GM23338 (cell line): Measurements from ENCODE around the gene KATNAL2.

Experiments used
- CTCF ChIP-seq, 2 experiments: fragments of 200-600 bp in 1 of 2; sonication (generic) in 1 of 2; conservative IDR thresholded peaks; 2 replicates each; pipeline versions ENCODE4 v1.5.1 to v1.6.1; 2016 to 2017; ENCODE audit warnings: antibody characterized with exemption in 2 of 2, low read depth in 2 of 2, mild to moderate bottlenecking in 2 of 2, moderate library complexity in 1 of 2
- NANOG ChIP-seq: IDR thresholded peaks from 2 replicates; pipeline ENCODE4 v1.6.1; 2016; ENCODE audit warnings: antibody characterized with exemption, borderline replicate concordance
- REST ChIP-seq: IDR thresholded peaks from one replicate; pipeline ENCODE4 v1.6.1; 2018; ENCODE audit warnings: antibody characterized with exemption; ENCODE audit not compliant: unreplicated experiment

- TF ChIP-seq CTCF (conservative IDR thresholded peaks at IDR 0.05; ENCODE audit: low read depth in 2 of 2) (no peak), NANOG (no peak), REST (no peak)
Measured at GRCh38 chr18:46886893-46887292, 30.5 kb upstream of the KATNAL2 start.
